IgD-negative memory B cell (primary cell): ENCODE results near the gene PMVK. TPM values are rescaled to one million over a fixed set of nuclear protein-coding genes. Genes with fewer than 3 reads are reported as not detected.
"Not testable (repeated sequence)": the region's sequence is repeated elsewhere in the genome, so short reads cannot be mapped to it uniquely, and the experiment has no call there.

Experiments
- H3K27ac Mint-ChIP-seq, 3 donors: one replicate each; pipeline ENCODE4 v1.8.0; 2020 to 2022; ENCODE audit warnings: mild to moderate bottlenecking in 3 of 3, mixed read lengths in 3 of 3, moderate library complexity in 1 of 3
- H3K27me3 Mint-ChIP-seq: one replicate; pipeline ENCODE4 v1.8.0; 2021; ENCODE audit warnings: mixed read lengths
- H3K36me3 Mint-ChIP-seq: one replicate; pipeline ENCODE4 v1.8.0; 2020; ENCODE audit warnings: mild to moderate bottlenecking, mixed read lengths
- H3K4me1 Mint-ChIP-seq, 3 donors: one replicate each; pipeline ENCODE4 v1.8.0; 2020 to 2022; ENCODE audit warnings: mixed read lengths in 3 of 3, mild to moderate bottlenecking in 1 of 3
- H3K4me3 Mint-ChIP-seq, 4 donors: one replicate each; pipeline ENCODE4 v1.8.0; 2020 to 2022; ENCODE audit warnings: mild to moderate bottlenecking in 4 of 4, mixed read lengths in 4 of 4, moderate library complexity in 3 of 4
- H3K9me3 Mint-ChIP-seq, 3 donors: one replicate each; pipeline ENCODE4 v1.8.0; 2020 to 2021; ENCODE audit warnings: mixed read lengths in 3 of 3, mild to moderate bottlenecking in 1 of 3
- polyA plus RNA-seq: library from polyadenylated mRNA; unstranded; fragments of 300-500 nt; fragmentation: Illumina TruSeq; gene quantifications from one replicate; pipeline ENCODE4 v1.2.3, GENCODE V29; 2021

Gene PMVK
- 78.3 TPM for polyA plus RNA-seq

DNA sequence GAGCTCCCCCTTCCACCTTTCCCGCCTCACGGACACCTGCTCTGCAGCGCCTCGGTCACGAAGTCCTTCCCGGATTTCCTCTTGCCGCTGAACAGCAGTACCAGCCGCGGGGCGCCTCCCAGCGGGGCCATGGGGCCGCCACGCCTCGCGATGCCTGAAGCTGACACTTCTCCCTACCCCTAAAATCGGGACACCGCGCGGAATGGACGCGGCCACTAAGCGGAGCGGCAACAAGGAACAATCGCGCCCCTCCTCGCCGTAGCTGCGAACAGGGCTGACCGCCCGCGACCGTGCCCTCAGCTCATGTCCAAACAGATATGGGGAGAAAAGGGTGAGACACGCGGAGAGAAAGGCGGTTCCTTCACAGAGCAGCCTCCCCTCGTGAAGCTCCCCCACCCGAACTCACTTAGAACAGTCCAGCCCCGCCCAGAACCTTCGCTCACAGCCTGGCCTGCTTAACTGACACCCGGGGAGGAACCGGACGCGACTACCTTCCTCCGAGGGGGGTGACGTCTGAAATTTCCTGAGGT is at the start of gene PMVK:
PMVK (minus strand) TSS at position 165 of the 530 bp plus-strand sequence; CDS start at position 131, 34 bp downstream.
- peaks cover 1% of the 10 kb centered on the region for H3K36me3 Mint-ChIP-seq
- peak within 1 kb of the TSS; percentile 96 to 100 (median 100) for H3K27ac Mint-ChIP-seq
- H3K9me3 Mint-ChIP-seq = no peaks in the 10 kb centered on the region
- peaks cover 22 to 44% (median 39%) of the 10 kb centered on the region in 3 donors for H3K4me1 Mint-ChIP-seq
- no peaks in the 10 kb centered on the region for H3K27me3 Mint-ChIP-seq
- peak within 1 kb of the TSS; percentile 91 to 99 (median 98) for H3K4me3 Mint-ChIP-seq

DNA sequence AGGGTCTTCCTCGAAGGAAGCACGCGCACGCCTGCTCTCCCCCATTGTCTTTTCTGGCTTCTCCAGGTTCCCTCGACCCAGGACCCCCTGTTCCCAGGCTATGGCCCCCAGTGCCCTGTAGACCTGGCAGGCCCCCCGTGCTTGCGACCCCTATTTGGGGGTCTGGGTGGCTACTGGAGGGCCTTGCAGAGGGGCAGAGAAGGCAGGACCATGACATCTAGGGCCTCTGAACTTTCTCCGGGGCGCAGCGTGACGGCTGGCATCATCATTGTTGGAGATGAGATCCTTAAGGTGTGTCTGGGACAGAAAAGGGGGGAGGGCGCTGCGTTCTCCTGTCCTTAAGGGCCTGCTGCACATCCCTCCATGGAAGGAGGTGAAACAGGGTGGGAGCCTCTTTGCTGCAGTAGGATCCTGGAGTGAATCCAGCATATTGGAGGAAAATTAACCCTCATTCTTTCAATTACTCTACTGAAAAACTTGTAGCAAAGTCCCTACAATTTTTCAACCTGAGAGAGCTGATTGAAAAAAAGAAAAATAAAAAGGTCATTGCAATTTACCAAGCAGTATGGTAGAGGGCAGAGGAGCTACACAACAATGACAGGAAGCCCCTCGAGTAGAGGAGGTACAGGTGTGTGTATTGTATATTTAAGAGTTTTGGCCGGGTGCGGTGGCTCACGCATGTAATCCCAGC is 47.4 kb upstream of the PMVK start:
- Mint-ChIP-seq H3K9me3 (no peaks in the 10 kb centered on the region), H3K4me3 (no peak overlapping the region), H3K36me3 (peaks cover 5% of the 10 kb centered on the region), H3K4me1 (peaks cover 0 to 11% (median 9%) of the 10 kb centered on the region in 3 donors), H3K27ac (peak overlapping the region in 1 of 3 donors; percentile 76), H3K27me3 (no peaks in the 10 kb centered on the region)

DNA sequence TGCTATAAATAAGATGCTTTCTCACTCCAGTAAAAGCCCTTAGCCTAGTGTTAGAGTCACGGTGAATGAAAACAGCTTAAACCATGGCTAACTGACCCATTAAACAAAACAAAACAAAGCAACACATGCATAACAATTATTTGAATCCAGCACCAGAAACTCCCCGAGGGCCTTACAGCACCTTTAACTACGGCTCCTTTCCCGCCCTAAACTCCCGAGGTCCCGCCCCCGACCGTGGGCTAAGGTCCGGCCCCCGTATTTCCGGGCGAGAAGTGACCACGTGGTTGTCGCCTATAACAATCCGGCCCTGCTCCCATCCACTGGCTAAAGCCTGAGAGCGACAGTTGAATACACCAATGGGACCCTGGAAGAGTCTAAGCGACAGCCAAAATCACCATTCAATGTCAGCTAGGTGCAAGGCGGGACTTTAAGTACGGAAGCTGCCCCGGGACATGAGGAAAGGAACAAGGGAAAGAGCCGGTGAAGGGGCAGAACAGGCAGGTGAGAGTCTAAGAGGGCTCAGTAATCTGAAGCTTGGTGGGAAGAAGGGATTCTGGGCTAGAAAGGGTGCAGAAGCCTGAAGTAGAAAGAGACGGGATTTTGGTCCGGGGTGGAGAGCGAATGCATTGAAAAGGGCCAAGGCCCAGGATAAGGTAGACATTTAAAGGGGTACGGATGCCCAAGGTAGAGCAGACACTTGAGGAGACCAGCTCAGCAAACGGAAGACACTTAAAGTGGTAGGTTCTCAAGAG is 46.6 kb upstream of the PMVK start, which contains the start of gene FLAD1:
FLAD1 (plus strand) TSS at position 448 of the 752 bp plus-strand sequence. CDS start 351 bp downstream, outside the sequence.
- Mint-ChIP-seq H3K27me3 (no peaks in the 10 kb centered on the region), H3K9me3 (no peaks in the 10 kb centered on the region), H3K27ac (peak within 1 kb of the TSS in 1 of 3 donors; percentile 76), H3K36me3 (peaks cover 2% of the 10 kb centered on the region), H3K4me1 (peaks cover 0 to 9% (median 8%) of the 10 kb centered on the region in 3 donors), H3K4me3 (no peak within 1 kb of the TSS)

DNA sequence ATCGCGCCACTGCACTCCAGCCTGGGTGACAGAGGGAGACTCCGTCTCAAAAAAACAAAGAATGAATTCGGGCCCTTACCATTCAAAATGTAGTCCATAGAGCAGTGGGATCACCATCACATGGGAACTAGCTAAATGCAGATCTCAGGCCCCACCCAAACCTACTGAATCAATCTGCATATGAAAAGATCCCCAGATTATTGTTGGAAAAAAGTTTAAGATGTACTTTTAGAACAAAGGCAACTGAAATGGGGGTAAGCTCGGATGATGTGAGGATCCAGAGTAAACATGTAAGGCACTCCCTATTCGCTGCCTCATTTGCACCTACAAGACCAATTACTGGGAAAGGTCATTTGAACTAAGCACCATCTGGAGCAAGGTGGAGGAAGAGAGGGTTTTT is 45.8 kb upstream of the PMVK start:
- no peak overlapping the region for H3K27ac Mint-ChIP-seq

DNA sequence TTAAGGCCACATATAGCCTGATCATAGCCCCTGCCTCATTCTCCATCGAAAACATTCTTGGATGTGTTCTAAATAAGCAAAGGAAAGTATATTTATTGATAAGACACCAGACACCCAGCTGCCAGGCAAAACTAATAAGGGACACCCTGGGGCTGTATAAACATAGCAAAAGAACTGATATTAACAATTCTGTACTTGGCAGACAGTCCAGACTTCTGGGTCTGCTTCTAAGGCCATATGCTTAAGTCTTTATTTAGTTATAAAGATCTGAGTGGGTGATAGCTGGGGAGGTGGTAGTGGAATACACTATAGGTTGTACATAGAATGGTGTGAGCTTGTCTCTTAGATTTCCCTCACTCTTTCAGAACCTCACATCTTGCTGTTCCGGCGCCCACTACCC is 41.8 kb upstream of the PMVK start:
- Mint-ChIP-seq H3K27me3 (no peaks in the 10 kb centered on the region), H3K36me3 (peaks cover 2% of the 10 kb centered on the region), H3K9me3 (no peaks in the 10 kb centered on the region), H3K4me1 (peaks cover 0 to 8% (median 7%) of the 10 kb centered on the region in 3 donors), H3K4me3 (no peak overlapping the region), H3K27ac (no peak overlapping the region)

More for the DNA sequence above, 45.8 kb upstream of the PMVK start:
- peaks cover 2% of the 10 kb centered on the region for H3K36me3 Mint-ChIP-seq
- H3K27me3 Mint-ChIP-seq = no peaks in the 10 kb centered on the region
- H3K4me1 Mint-ChIP-seq = peaks cover 0 to 14% (median 10%) of the 10 kb centered on the region in 3 donors
- H3K9me3 Mint-ChIP-seq = no peaks in the 10 kb centered on the region
- H3K4me3 Mint-ChIP-seq = no peak overlapping the region

DNA sequence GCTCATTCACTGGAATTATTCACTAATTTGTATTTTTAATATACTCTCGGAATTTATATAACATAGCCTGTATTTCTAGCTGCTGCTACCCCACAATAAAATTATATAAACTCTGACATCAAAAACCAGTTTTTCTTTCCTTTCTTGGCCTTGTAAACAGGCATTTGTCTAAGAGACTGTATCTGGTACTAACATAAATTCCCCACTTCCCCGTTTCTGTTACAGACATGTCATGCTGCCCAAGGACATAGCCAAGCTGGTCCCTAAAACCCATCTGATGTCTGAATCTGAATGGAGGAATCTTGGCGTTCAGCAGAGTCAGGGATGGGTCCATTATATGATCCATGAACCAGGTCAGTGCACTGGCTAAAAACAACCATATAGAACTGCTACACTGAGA is 41.2 kb upstream of the PMVK start:
- Mint-ChIP-seq H3K27ac (peak overlapping the region in 2 of 3 donors; percentile 22 to 80), H3K4me3 (peak overlapping the region in 2 of 4 donors; percentile 6), H3K4me1 (peaks cover 0 to 11% (median 7%) of the 10 kb centered on the region in 3 donors)
- H3K27me3 Mint-ChIP-seq, H3K36me3 Mint-ChIP-seq, H3K9me3 Mint-ChIP-seq: not testable (repeated sequence)

DNA sequence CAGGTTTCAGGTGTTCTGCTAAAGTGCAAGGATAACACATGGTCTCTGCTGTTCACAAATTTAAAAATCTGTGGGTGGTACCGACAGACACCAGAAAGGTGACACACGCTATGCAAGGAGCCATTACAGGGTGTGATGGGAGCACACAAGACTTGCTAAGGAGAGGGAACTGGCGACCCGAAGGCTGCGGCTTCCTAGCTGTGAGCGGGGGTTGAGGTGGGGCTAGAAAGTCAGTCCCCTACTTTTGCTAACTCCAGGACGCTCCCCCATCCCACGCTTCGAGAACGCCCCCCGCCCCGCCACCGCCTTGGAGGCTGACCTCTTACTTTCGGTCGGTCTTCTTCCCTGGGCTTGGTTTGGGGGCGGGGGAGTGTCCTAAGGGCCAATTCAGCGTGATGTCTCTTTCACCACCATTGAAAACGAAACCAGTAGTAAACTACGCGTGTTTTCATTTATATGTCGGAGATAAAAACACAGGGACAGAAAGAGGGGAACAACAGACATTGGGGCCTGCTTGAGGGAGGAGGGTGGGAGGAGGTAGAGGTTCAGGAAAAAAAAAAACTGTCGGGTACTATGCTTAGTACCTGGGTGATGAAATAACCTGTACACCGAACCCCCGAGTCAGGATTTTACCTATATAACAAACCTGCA is 39.0 kb upstream of the PMVK start:
- H3K27ac Mint-ChIP-seq = no peak overlapping the region
- no peaks in the 10 kb centered on the region for H3K36me3 Mint-ChIP-seq
- no peaks in the 10 kb centered on the region for H3K27me3 Mint-ChIP-seq
- no peak overlapping the region for H3K4me3 Mint-ChIP-seq
- H3K9me3 Mint-ChIP-seq = no peaks in the 10 kb centered on the region
- H3K4me1 Mint-ChIP-seq = peaks cover 0 to 23% (median 18%) of the 10 kb centered on the region in 3 donors

DNA sequence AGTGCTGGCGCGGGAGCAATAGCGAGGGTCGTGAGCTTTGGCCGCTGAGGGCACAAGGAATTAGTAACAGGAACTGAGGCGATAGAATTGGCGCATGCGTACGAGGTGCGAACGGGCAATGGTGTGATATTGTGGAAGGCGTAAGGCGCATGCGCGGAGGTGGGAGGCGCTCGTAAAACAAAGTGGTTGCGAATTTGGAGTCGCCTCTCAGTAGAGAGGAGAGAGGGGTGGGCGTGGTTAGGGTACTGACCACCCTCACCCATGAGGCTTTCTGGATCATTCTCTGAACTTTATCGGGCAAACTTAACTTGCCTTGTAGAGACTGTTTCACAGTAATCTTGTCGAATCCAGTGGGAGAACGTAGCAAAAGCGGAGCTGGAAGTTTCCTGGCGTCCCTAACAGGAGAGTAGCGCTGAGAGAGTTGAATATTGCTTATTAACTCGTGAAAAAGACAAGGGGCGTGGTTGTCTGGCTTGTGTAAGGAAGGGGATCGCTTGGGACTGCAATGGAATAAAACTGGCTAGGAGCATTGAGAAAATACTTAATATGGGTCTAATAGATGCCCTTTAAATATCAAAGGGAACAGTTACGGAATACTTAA is 38.4 kb upstream of the PMVK start:
- Mint-ChIP-seq H3K36me3 (no peaks in the 10 kb centered on the region), H3K9me3 (no peaks in the 10 kb centered on the region), H3K4me3 (no peak overlapping the region), H3K4me1 (peaks cover 0 to 23% (median 18%) of the 10 kb centered on the region in 3 donors), H3K27me3 (no peaks in the 10 kb centered on the region), H3K27ac (no peak overlapping the region)

DNA sequence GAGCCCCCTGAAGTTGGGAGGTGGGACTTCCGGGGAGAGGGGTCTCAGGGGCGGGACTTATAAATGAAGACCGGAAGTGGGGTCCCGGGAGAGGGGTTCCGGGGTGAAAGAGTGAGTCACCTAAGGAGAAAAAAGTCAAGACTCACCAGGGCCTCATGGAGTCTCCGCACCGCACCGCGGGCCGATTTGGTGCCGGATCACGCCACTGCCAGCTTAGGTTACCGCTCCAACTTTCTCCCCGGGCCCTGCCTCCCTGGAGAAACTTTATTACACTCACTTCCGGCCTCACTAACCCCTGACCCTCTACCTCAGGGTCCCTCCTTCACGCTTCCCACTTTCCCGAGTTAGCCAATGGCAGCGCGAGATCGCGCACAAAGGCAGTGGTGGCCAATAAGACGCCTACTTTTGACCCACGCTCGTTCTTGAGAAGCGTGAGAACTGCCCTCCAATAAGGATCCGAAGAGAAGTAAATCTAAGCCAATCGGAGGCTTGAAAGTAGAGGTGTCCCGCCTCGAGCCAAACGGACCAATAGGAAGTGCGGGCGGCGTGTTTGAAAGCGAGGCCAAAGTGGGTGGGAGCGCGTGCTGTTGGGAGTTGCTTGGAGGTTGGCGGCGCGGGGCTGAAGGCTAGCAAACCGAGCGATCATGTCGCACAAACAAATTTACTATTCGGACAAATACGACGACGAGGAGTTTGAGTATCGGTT is 37.7 kb upstream of the PMVK start, which contains the start of gene CKS1B:
CKS1B (plus strand) TSS at position 580 of the 706 bp plus-strand sequence; CDS start at position 645, 65 bp downstream.
- peaks cover 0 to 23% (median 18%) of the 10 kb centered on the region in 3 donors for H3K4me1 Mint-ChIP-seq
- no peak within 1 kb of the TSS for H3K4me3 Mint-ChIP-seq
- no peaks in the 10 kb centered on the region for H3K36me3 Mint-ChIP-seq
- no peak within 1 kb of the TSS for H3K27ac Mint-ChIP-seq
- no peaks in the 10 kb centered on the region for H3K27me3 Mint-ChIP-seq
- no peaks in the 10 kb centered on the region for H3K9me3 Mint-ChIP-seq

DNA sequence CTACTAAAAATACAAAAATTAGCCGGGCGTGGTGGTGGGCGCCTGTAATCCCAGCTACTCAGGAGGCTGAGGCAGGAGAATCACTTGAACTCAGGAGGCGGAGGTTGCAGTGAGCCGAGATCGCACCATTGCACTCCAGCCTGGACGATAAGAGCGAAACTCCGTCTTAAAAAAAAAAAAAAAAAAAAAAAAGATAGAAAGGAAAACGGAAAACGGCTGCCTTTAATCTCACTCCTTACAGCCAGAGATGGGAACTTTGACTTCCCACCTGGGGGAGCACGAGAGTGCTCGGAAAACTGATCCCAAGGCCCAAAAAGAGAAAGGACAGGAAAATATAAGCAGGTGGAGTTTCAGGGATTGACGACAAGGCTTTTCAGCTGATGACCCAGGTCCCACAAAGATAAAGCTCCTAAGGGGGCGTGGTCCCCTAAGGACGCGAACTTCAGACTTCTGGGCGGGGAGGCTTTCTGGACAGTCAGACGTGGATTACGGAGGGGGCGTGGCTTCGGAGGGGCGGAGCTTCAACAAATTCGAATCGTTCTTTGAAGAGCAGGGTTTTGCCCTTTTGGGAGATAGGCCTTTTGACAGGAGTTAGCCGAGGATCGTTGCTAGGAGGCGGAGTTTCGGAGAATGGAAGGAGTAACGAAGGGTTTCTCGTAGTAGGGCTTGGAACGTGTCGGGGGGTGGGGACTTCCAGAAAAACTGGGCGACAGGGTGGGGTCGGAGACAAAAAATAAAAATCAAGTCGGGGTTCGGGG is 37.0 kb upstream of the PMVK start:
- no peaks in the 10 kb centered on the region for H3K36me3 Mint-ChIP-seq
- no peaks in the 10 kb centered on the region for H3K27me3 Mint-ChIP-seq
- H3K4me1 Mint-ChIP-seq = peaks cover 0 to 23% (median 21%) of the 10 kb centered on the region in 3 donors
- H3K9me3 Mint-ChIP-seq = no peaks in the 10 kb centered on the region
- peak overlapping the region in 1 of 4 donors; percentile 19 for H3K4me3 Mint-ChIP-seq
- H3K27ac Mint-ChIP-seq = no peak overlapping the region

DNA sequence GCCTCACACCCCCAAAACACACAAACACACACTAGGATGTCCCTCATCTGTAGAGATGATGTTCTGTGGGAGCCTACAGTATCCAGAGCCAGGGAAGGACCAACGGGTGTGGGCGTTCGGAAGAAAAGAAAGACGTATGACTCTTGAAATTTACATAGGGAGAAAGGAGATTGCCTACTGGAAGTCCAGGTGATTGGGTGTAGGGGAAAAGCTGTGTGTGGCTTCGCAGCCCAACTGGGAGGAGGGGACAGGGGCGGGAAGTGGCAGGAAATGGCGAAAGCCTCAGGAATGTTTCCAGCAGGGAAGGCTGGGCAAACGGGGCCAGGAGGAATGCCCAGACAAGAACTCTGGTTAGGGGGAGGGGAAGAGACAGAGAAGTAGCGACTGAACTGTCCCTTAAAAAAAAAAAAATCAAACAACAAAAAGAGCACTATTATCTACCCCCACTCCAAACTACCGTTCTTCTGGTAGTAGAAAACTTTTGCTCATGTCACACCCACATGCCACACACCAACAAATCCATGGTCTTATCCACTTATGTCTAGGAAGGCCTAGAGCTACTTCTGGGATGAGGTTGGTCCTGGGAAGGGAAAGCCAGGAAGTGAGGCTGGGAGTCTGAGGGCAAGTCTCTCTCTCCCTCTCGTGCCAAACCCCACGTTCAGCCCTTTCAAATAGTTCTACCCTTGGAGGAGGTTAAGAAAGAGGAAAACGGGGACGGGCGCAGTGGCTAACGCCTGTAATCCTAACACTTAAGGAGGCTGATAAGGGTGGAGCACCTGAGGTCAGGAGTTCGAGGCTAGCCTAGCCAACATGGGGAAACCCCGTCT is 36.2 kb upstream of the PMVK start:
- Mint-ChIP-seq H3K4me1 (peaks cover 0 to 21% (median 20%) of the 10 kb centered on the region in 3 donors), H3K36me3 (no peaks in the 10 kb centered on the region), H3K27ac (no peak overlapping the region), H3K4me3 (peak overlapping the region in 3 of 4 donors; percentile 34 to 84 (median 36)), H3K9me3 (no peaks in the 10 kb centered on the region), H3K27me3 (no peaks in the 10 kb centered on the region)

DNA sequence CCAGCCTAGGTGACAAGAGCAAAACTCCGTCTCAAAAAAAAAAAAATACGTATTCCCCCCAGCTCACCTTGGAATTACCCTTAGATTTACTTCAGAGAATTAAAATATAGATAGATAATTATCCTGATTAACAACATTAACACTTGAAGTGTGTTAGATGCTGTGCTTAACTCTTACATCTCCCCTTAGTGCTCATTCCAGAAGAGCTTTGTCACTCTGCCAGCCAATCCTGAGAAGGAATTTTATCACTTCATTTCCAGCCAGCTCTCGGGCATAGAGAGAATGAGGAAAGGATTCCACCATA is 35.6 kb upstream of the PMVK start:
- peaks cover 0 to 18% (median 17%) of the 10 kb centered on the region in 3 donors for H3K4me1 Mint-ChIP-seq
- no peaks in the 10 kb centered on the region for H3K27me3 Mint-ChIP-seq
- no peak overlapping the region for H3K27ac Mint-ChIP-seq
- no peaks in the 10 kb centered on the region for H3K36me3 Mint-ChIP-seq
- H3K4me3 Mint-ChIP-seq = peak overlapping the region in 3 of 4 donors; percentile 34 to 84 (median 36)
- H3K9me3 Mint-ChIP-seq = no peaks in the 10 kb centered on the region
